DMS153 (cell line): ENCODE results near the gene GALNT18.

Source experiments
- DNase-seq: peaks from one replicate; lab custom pipeline; 2025; lab: John Stamatoyannopoulos, UW

GALNT18 gene

GRCh38 chr11:11532574-11532973, 89.2 kb downstream of the GALNT18 start:
- no peak for DNase-seq

GRCh38 chr11:11531131-11531908, 90.5 kb downstream of the GALNT18 start:
- DNase-seq: no peak

GRCh38 chr11:11528986-11529385, 92.8 kb downstream of the GALNT18 start:
- DNase-seq: no peak

GRCh38 chr11:11525283-11525682, 96.5 kb downstream of the GALNT18 start:
- DNase-seq: no peak

- no peak for DNase-seq
These were observed 97.3 kb downstream of the GALNT18 start for GRCh38 chr11:11524436-11525061.

GRCh38 chr11:11522591-11522990, 99.2 kb downstream of the GALNT18 start:
- DNase-seq: no peak

GRCh38 chr11:11521306-11522002, 100.4 kb downstream of the GALNT18 start:
- DNase-seq: no peak

- no peak for DNase-seq
These were observed 101.4 kb downstream of the GALNT18 start for GRCh38 chr11:11520231-11521015.

- peak; percentile 18 for DNase-seq
These were observed 102.6 kb downstream of the GALNT18 start for GRCh38 chr11:11519184-11519583.

- no peak for DNase-seq
These were observed 107.6 kb downstream of the GALNT18 start for GRCh38 chr11:11514246-11514645.

- no peak for DNase-seq
These were observed 108.4 kb downstream of the GALNT18 start for GRCh38 chr11:11513422-11513821.

- DNase-seq: no peak
These were observed 108.9 kb downstream of the GALNT18 start for GRCh38 chr11:11512929-11513328.

GRCh38 chr11:11512502-11512901, 109.3 kb downstream of the GALNT18 start:
- no peak for DNase-seq

- no peak for DNase-seq
These were observed 109.7 kb downstream of the GALNT18 start for GRCh38 chr11:11512090-11512489.

GRCh38 chr11:11510939-11511338, 110.9 kb downstream of the GALNT18 start:
- peak; percentile 92 for DNase-seq

GRCh38 chr11:11505692-11506091, 116.1 kb downstream of the GALNT18 start:
- no peak for DNase-seq

GRCh38 chr11:11505190-11505589, 116.6 kb downstream of the GALNT18 start:
- no peak for DNase-seq

- DNase-seq: no peak
These were observed 117.7 kb downstream of the GALNT18 start for GRCh38 chr11:11504071-11504470.

- peak; percentile 52 for DNase-seq
These were observed 119.4 kb downstream of the GALNT18 start for GRCh38 chr11:11502263-11502861.

- no peak for DNase-seq
These were observed 120.1 kb downstream of the GALNT18 start for GRCh38 chr11:11501546-11502262.
